Epithelial cell of proximal tubule (primary cell): ENCODE data around the gene MEIS2. TPM values are rescaled to one million over a fixed set of nuclear protein-coding genes. Genes with fewer than 3 reads are reported as not detected.

Source experiments
- DNase-seq: peaks from one replicate; pipeline ENCODE4 v3.0.0-alpha.2; 2011; ENCODE audit warnings: low read depth
- H3K4me3 ChIP-seq: 2 replicates; pipeline ENCODE4 v1.5.1; 2011; ENCODE audit warnings: low read depth, mild to moderate bottlenecking, low read length
- total RNA-seq: library from RNA; depleted of rRNA; stranded (reverse); fragments of >200 nt; gene quantifications from 2 replicates; pipeline ENCODE4 v1.2.3, GENCODE V29; 2015
- TF ChIP-seq, protein P1 (sequence below): conservative IDR thresholded peaks from 2 replicates; pipeline ENCODE4 v1.5.1; 2012; ENCODE audit warnings: low read depth, mild to moderate bottlenecking, low read length

Gene MEIS2
- total RNA-seq, 1 donor from 2014 or later = 14.0 TPM

- TF ChIP-seq, protein P1, sequence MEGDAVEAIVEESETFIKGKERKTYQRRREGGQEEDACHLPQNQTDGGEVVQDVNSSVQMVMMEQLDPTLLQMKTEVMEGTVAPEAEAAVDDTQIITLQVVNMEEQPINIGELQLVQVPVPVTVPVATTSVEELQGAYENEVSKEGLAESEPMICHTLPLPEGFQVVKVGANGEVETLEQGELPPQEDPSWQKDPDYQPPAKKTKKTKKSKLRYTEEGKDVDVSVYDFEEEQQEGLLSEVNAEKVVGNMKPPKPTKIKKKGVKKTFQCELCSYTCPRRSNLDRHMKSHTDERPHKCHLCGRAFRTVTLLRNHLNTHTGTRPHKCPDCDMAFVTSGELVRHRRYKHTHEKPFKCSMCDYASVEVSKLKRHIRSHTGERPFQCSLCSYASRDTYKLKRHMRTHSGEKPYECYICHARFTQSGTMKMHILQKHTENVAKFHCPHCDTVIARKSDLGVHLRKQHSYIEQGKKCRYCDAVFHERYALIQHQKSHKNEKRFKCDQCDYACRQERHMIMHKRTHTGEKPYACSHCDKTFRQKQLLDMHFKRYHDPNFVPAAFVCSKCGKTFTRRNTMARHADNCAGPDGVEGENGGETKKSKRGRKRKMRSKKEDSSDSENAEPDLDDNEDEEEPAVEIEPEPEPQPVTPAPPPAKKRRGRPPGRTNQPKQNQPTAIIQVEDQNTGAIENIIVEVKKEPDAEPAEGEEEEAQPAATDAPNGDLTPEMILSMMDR = no peak
- no peak overlapping the region for H3K4me3 ChIP-seq
- DNase-seq = no peak
These were observed 140.0 kb downstream of the MEIS2 start for GRCh38 chr15:36960179-36960946.

DNA sequence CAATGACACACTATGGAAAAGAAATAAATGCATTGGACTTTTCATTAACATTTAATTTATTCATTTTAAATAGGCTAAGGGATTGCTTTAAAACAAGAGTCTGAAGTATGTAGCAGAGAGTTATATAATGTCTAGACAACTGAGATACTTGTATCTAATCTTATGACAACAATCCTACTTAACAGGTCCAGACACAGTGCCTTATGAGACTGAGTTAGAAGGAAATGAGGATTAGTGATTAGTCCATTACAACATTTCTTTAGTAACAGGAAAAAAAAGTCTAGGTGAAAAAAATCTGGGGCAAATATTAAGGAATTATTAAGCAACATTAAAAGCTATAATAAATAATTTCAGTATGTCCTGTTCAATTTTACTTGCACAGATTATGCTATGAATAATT lies 140.6 kb downstream of the MEIS2 start:
- no peak for DNase-seq
- TF ChIP-seq, protein P1 = no peak
- H3K4me3 ChIP-seq = no peak overlapping the region

GRCh38 chr15:36958606-36959005 lies 141.7 kb downstream of the MEIS2 start:
- H3K4me3 ChIP-seq = no peak overlapping the region
- no peak for DNase-seq
- TF ChIP-seq, protein P1 = no peak

DNA sequence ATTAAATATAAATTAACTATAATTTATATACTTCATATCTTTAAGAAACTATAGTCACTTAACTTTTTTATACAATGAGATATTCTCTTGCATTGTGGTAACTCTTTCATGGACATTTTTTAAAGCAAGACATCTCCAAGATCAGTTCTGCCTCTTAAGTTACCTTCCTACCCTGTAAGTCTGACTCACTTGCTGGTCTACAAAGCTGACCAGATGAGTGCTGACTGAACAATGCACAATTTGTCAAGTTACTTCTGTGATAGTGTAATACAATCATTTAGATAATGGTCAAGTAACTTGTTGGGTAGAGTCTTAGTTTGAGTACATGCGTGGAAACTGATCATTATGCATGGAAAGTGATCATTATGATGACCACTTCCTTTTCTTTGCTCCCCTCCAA lies 145.9 kb downstream of the MEIS2 start:
- no peak overlapping the region for H3K4me3 ChIP-seq
- no peak for DNase-seq
- TF ChIP-seq, protein P1 = no peak

DNA sequence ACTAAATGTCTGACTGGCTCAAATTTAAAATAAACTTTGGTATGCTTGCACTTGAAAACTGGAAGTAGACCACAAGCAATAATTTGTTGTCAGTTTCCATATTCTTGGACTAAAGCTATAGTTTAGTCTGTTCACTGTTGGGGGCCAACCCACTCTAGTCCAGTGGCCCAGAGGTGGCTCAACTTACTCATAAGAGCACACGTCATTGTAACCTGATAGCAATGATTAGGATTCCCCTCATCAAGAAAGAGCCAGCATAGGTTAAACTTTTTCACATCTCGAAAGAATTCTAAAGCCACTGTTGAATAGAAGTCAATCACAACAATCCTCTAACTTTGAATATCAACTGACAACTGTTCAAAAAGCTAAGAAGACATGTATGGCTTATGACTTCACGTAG lies 147.0 kb downstream of the MEIS2 start:
- TF ChIP-seq, protein P1 = no peak
- DNase-seq = no peak
- H3K4me3 ChIP-seq = no peak overlapping the region

- H3K4me3 ChIP-seq = no peak overlapping the region
- TF ChIP-seq, protein P1 = no peak
- DNase-seq = no peak
These were observed 148.6 kb downstream of the MEIS2 start for GRCh38 chr15:36951731-36952247.

DNA sequence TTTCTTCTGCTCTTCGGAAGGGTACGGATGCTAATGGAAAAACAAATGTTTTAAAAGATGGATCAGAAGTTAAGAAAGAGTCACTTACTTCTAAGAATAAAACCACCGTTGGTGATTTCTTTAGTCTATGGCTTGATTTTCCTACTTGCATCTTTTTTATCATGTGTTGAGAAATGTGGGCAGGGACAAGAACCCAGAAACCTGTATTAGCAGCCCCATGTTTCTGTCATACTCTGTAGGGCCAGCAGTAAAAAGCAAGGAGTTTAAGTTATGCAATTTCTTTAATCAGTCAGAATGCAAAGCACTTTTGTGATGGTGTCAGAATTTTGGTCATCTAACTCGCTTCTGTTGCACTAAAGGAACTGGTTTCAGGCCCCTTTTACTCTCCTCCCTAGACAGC lies 150.0 kb downstream of the MEIS2 start:
- TF ChIP-seq, protein P1 = no peak
- no peak overlapping the region for H3K4me3 ChIP-seq
- DNase-seq = no peak
